ENCODE data around the gene IGSF9B. TPM values are rescaled to one million over a fixed set of nuclear protein-coding genes. Genes with fewer than 3 reads are reported as not detected.

Gene IGSF9B
- polyA plus RNA-seq, 1 donor (not counting 4 experiments of a cell fraction or from before 2014, with no cell fraction given) = 0.66 TPM

DNA sequence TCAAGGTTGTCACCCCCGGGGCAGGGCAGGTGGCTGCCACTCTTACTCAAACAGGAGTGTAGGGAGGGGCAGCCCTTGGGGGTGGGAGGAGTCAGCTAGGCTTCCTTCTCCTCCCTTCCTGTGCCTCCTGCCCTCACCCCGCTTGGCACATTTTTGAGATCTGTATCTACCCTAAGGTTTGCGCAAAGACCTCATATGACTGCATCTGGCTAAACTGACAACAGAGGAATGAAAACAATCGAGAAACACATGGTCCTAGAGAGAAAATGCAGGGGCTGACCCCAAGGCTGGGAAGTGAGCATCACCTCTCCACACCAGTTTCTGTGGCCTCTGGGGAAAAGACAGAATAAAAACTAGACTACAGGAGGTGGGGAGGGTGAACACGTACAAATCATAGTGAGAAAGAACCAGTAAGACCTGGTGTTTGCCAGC is 28.1 kb downstream of the IGSF9B start:
- dilution Hi-C loops (cut with MboI; ENCODE audit: extremely low pct_ligation_motif_present, low sequenced_read_pairs) = no loop called here
- no peaks in the 10 kb centered on the region for H3K79me2 ChIP-seq (ENCODE audit: control insufficient read depth, insufficient read depth, low read length)

DNA sequence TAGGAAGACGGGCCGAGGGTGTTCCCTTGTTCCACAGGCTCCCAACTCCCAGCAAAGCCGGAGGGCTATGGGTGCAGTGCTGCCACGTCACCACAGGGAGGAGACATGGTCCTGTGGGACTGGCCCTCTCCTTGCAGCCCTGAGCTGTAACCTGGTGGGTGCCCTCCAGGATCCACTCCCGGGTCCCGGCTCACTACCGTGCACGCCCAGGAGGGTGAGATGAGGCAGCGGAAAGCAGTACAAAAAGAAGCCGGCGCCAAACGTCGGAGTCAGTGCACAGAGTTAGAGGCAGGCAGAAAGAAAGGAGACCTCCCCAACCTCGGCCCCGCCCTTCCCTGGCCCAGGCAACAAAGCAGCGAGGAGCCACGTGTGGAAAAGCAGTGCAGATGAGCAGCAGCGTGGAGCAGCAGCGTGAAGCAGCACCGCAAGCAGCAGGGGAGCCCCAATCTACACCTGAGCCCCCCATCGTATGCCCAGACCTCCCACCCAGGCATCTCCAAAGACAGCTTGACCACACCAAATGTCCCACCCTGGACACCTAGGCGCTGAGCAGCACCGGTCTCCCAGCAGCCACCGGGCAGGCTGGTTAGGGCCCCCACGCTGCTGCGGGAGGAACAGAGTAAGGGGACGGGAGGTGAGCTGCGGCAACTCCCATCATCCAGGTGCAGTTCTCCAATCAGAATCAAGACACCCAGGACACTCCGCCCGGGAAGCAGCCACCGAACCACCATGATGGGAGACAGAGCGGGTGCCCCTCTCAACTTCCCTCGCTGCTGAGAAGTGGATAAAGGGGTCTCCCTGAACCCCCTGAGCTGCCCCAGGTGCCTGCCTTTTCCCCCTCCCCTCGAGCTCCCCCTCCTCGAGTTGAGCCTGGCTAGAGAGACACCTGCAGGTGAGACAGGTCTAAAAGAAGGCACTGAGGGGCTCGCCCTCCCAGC is 28.8 kb downstream of the IGSF9B start:
- Histone ChIP-seq H3K4me1 (ENCODE audit: control insufficient read depth, extremely low read depth, insufficient read depth, low read length) (peaks cover 17% of the 10 kb centered on the region), H3K4me2 (ENCODE audit: control insufficient read depth, extremely low read depth, insufficient read depth, low read depth, low read length) (peak overlapping the region; percentile 81), H4K20me1 (ENCODE audit: control insufficient read depth, extremely low read depth, insufficient read depth, low read length) (no peaks in the 10 kb centered on the region), H3K9me1 (ENCODE audit: control insufficient read depth, extremely low read depth, insufficient read depth, low read length) (no peaks in the 10 kb centered on the region), H3K27ac (ENCODE audit: control insufficient read depth, insufficient read depth, low read length) (no peak overlapping the region), H3K9me3 (ENCODE audit: control insufficient read depth, low read depth, low read length) (no peaks in the 10 kb centered on the region), H3K36me3 (ENCODE audit: control insufficient read depth in 2 of 2, extremely low read depth in 1 of 2, insufficient read depth in 2 of 2, low read length in 2 of 2) (no peaks in the 10 kb centered on the region), H3K4me3 (ENCODE audit: control insufficient read depth in 2 of 3, extremely low read depth in 1 of 3, insufficient read depth in 2 of 3, low read depth in 1 of 3, low read length in 3 of 3) (peak overlapping the region; percentile 24 to 52 (median 26)), H3K9ac (ENCODE audit: control insufficient read depth, extremely low read depth, insufficient read depth, low read length) (peak overlapping the region; percentile 36), H3K79me2 (ENCODE audit: control insufficient read depth, insufficient read depth, low read length) (no peaks in the 10 kb centered on the region), H2AFZ (ENCODE audit: control insufficient read depth, low read length) (peak overlapping the region; percentile 78), H3K27me3 (ENCODE audit: control insufficient read depth, extremely low read depth, insufficient read depth, low read length) (no peaks in the 10 kb centered on the region)
- dilution Hi-C loops (cut with MboI; ENCODE audit: extremely low pct_ligation_motif_present, low sequenced_read_pairs) = no loop called here
- DNase-seq (ENCODE audit: low read depth, low spot score) (peak; percentile 49), FAIRE-seq (peak; percentile 80)
- TF ChIP-seq EZH2 (IDR thresholded peaks at IDR 0.05; ENCODE audit: low read length) = no peak
- TF ChIP-seq, protein P1, sequence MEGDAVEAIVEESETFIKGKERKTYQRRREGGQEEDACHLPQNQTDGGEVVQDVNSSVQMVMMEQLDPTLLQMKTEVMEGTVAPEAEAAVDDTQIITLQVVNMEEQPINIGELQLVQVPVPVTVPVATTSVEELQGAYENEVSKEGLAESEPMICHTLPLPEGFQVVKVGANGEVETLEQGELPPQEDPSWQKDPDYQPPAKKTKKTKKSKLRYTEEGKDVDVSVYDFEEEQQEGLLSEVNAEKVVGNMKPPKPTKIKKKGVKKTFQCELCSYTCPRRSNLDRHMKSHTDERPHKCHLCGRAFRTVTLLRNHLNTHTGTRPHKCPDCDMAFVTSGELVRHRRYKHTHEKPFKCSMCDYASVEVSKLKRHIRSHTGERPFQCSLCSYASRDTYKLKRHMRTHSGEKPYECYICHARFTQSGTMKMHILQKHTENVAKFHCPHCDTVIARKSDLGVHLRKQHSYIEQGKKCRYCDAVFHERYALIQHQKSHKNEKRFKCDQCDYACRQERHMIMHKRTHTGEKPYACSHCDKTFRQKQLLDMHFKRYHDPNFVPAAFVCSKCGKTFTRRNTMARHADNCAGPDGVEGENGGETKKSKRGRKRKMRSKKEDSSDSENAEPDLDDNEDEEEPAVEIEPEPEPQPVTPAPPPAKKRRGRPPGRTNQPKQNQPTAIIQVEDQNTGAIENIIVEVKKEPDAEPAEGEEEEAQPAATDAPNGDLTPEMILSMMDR (optimal IDR thresholded peaks at IDR 0.05 in 1 of 3, IDR thresholded peaks at IDR 0.05 in 1 of 3, conservative IDR thresholded peaks at IDR 0.05 in 1 of 3; ENCODE audit: extremely low read depth in 1 of 3, insufficient read depth in 2 of 3, low read length in 3 of 3) = peak; percentile 96 to 100 (median 97)

More for the DNA sequence above, 28.1 kb downstream of the IGSF9B start:
- DNase-seq (ENCODE audit: low read depth, low spot score) = no peak
- Histone ChIP-seq H4K20me1 (ENCODE audit: control insufficient read depth, extremely low read depth, insufficient read depth, low read length) (no peaks in the 10 kb centered on the region), H3K4me2 (ENCODE audit: control insufficient read depth, extremely low read depth, insufficient read depth, low read depth, low read length) (peak overlapping the region; percentile 81), H3K9me1 (ENCODE audit: control insufficient read depth, extremely low read depth, insufficient read depth, low read length) (no peaks in the 10 kb centered on the region), H3K4me1 (ENCODE audit: control insufficient read depth, extremely low read depth, insufficient read depth, low read length) (peaks cover 17% of the 10 kb centered on the region), H3K27ac (ENCODE audit: control insufficient read depth, insufficient read depth, low read length) (peak overlapping the region; percentile 42), H3K27me3 (ENCODE audit: control insufficient read depth, extremely low read depth, insufficient read depth, low read length) (no peaks in the 10 kb centered on the region), H3K36me3 (ENCODE audit: control insufficient read depth in 2 of 2, extremely low read depth in 1 of 2, insufficient read depth in 2 of 2, low read length in 2 of 2) (no peaks in the 10 kb centered on the region), H3K9ac (ENCODE audit: control insufficient read depth, extremely low read depth, insufficient read depth, low read length) (no peak overlapping the region), H2AFZ (ENCODE audit: control insufficient read depth, low read length) (no peak overlapping the region), H3K4me3 (ENCODE audit: control insufficient read depth in 2 of 3, extremely low read depth in 1 of 3, insufficient read depth in 2 of 3, low read depth in 1 of 3, low read length in 3 of 3) (peak overlapping the region in 2 of 3 experiments; percentile 26 to 52), H3K9me3 (ENCODE audit: control insufficient read depth, low read depth, low read length) (no peaks in the 10 kb centered on the region)
- peak; percentile 69 for FAIRE-seq
- TF ChIP-seq, protein P1 (optimal IDR thresholded peaks at IDR 0.05 in 1 of 3, IDR thresholded peaks at IDR 0.05 in 1 of 3, conservative IDR thresholded peaks at IDR 0.05 in 1 of 3; ENCODE audit: extremely low read depth in 1 of 3, insufficient read depth in 2 of 3, low read length in 3 of 3) = no peak
- no peak for TF ChIP-seq EZH2 (IDR thresholded peaks at IDR 0.05; ENCODE audit: low read length)

Data from keratinocyte (primary cell).